Lung (tissue), 12 donors: ENCODE results near the gene GPS2. TPM values are rescaled to one million over a fixed set of nuclear protein-coding genes. Genes with fewer than 3 reads are reported as not detected.

Experiments used
- ATAC-seq: fragments of 200-7000 bp; cut with Tn5 transposase; one replicate; pipeline ENCODE4 v1.9.1; 2020; ENCODE audit warnings: moderate number of reproducible peaks; ENCODE audit not compliant: insufficient read depth, low FRiP score
- DNase-seq, 3 donors: peaks; one replicate each; pipeline ENCODE4 v3.0.0-alpha.2; 2013 to 2017
- H3K27ac ChIP-seq, 2 donors: one replicate each; pipeline ENCODE4 v1.5.1; 2013; ENCODE audit warnings: mild to moderate bottlenecking in 2 of 2, moderate library complexity in 2 of 2, control low read depth in 1 of 2, inconsistent platforms in 1 of 2, low read depth in 1 of 2, low read length in 1 of 2
- H3K27me3 ChIP-seq, 3 donors: one replicate each; pipeline ENCODE4 v1.5.1; 2013; ENCODE audit warnings: low read length in 2 of 3; ENCODE audit not compliant: control insufficient read depth in 3 of 3, insufficient read depth in 3 of 3
- H3K36me3 ChIP-seq, 4 donors: one replicate each; pipeline ENCODE4 v1.5.1; 2013; ENCODE audit warnings: low read length in 4 of 4, mild to moderate bottlenecking in 1 of 4, moderate library complexity in 1 of 4; ENCODE audit not compliant: control insufficient read depth in 4 of 4, insufficient read depth in 4 of 4
- H3K4me1 ChIP-seq, 5 donors: one replicate each; pipeline ENCODE4 v1.5.1; 2013; ENCODE audit warnings: low read length in 5 of 5, mild to moderate bottlenecking in 2 of 5, moderate library complexity in 1 of 5; ENCODE audit not compliant: control insufficient read depth in 5 of 5, insufficient read depth in 5 of 5
- H3K4me3 ChIP-seq: one replicate; pipeline ENCODE4 v1.5.1; 2013; ENCODE audit warnings: mild to moderate bottlenecking, control low read depth, moderate library complexity
- H3K9ac ChIP-seq, 2 donors: one replicate each; pipeline ENCODE4 v1.5.1; 2013; ENCODE audit warnings: low read length in 2 of 2, control low read depth in 1 of 2; ENCODE audit not compliant: insufficient read depth in 1 of 2
- H3K9me3 ChIP-seq, 4 donors: one replicate each; pipeline ENCODE4 v1.5.1; 2013; ENCODE audit warnings: low read length in 3 of 4, mild to moderate bottlenecking in 1 of 4, moderate library complexity in 1 of 4; ENCODE audit not compliant: control insufficient read depth in 4 of 4, insufficient read depth in 3 of 4
- CTCF ChIP-seq: IDR thresholded peaks from 2 replicates; pipeline ENCODE4 v1.5.1; 2012; ENCODE audit warnings: mild to moderate bottlenecking; ENCODE audit errors: control extremely low read depth, extremely low read depth
- WGBS, 2 donors: extraction: QIAGEN DNeasy Blood & Tissue Kit; methylation state at CpG; one replicate each; pipeline ENCODE4 v1.1.7; 2013; 5-methylcytosine and 5-hydroxymethylcytosine counted together
- polyA plus RNA-seq, 2 donors: library from polyadenylated mRNA; stranded (reverse); fragments of 200-250 nt; gene quantifications; one replicate each; pipeline ENCODE4 v1.2.1, GENCODE V29; 2013
- total RNA-seq, 2 donors: library from RNA; depleted of rRNA in 1 of 2; stranded (reverse); fragments of >200 nt in 1 of 2; gene quantifications; one replicate each; pipeline ENCODE4 v1.2.1, GENCODE V29; 2014 to 2021
- donor health status: control.
- donor health status: control.
- donor health status: Bipolar disorder and iron deficiency.
- donor health status: healthy.
- donor health status: DM: yes; HTN: yes; CAD: no.

The GPS2 gene
- total and polyA plus RNA-seq, 4 donors, result 23.8 to 71.6 (median 62.8) TPM

DNA sequence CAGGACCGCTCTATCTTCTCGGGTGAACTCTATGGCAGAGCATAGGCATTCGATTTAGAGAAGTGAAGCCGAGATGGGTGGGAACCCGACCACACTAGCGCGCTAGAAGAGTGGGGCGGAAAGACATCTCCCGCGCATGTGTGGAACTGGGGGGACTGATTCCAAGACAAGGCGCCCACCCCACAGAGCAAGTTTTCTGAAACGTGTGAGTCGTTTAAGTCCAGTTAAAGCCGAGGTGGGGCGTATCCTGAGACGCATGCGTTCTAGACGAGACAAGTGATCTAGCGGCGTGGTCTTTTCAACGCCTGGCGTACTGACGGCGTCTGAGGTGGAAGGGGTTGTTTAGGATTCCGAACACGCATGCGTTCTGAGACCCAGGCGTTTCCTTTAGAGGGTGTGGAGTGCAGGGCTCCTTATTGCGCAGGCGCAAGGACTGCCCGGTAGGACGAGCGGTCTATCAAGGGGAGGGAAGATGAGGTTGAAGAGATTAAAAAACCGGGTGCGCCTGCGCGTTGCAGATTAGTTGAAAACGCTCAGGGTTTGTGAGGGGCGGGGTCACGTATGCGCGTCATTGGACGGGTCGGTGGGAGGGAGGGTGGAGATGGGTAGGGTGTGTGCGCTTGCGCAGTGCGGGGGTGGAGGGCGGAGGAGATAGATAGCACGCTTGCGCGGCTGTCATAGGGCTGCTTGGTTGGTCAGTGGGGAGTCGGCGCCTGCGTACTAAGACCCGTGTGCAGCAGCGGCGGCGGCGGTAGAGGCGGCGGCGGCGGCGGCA is 8.1 kb downstream of the GPS2 start, which contains the start of gene EIF5A:
Gene EIF5A, plus strand, starts transcription at position 718 of the 775 bp plus-strand sequence. CDS start 2,008 bp downstream, outside the sequence.
- DNase-seq (peak; percentile 100), ATAC-seq (peak; percentile 82)
- Histone ChIP-seq H3K36me3 (peaks cover 17 to 22% (median 19%) of the 10 kb centered on the region in 4 donors), H3K9me3 (peaks cover 0 to 2% (median 0%) of the 10 kb centered on the region in 4 donors), H3K27ac (peak within 1 kb of the TSS; percentile 95 to 99), H3K4me1 (peaks cover 0 to 17% (median 8%) of the 10 kb centered on the region in 5 donors), H3K9ac (peak within 1 kb of the TSS; percentile 51 to 75), H3K27me3 (no peaks in the 10 kb centered on the region), H3K4me3 (peak within 1 kb of the TSS; percentile 89)
- TF ChIP-seq CTCF, result no peak
- WGBS, 2 donors, result 0% methylated on average over 52 to 64 of the region's 64 CpGs

GRCh38 chr17:7304179-7304578 is 11.0 kb downstream of the GPS2 start:
- Histone ChIP-seq H3K36me3 (no peaks in the 10 kb centered on the region), H3K27me3 (no peaks in the 10 kb centered on the region), H3K4me3 (no peak overlapping the region), H3K9ac (no peak overlapping the region), H3K27ac (no peak overlapping the region), H3K4me1 (peaks cover 0 to 8% (median 2%) of the 10 kb centered on the region in 5 donors), H3K9me3 (no peaks in the 10 kb centered on the region)
- ATAC-seq, result no peak
- no peak for DNase-seq
- WGBS, 2 donors, result 95 to 97% methylated on average over 7 of the region's 7 CpGs
- TF ChIP-seq CTCF, result no peak

GRCh38 chr17:7296189-7296861 is 18.8 kb downstream of the GPS2 start:
- Histone ChIP-seq H3K9ac (no peak overlapping the region), H3K9me3 (no peaks in the 10 kb centered on the region), H3K27ac (peak overlapping the region in 1 of 2 donors; percentile 71), H3K4me1 (peaks cover 2 to 14% (median 11%) of the 10 kb centered on the region in 5 donors), H3K27me3 (peaks cover 0 to 36% (median 22%) of the 10 kb centered on the region in 3 donors), H3K36me3 (no peaks in the 10 kb centered on the region), H3K4me3 (no peak overlapping the region)
- DNase-seq (peak; percentile 74 to 86 (median 83)), ATAC-seq (peak; percentile 86)
- peak; percentile 96 for TF ChIP-seq CTCF
- WGBS, 2 donors, result 4 to 5% methylated on average over 50 to 51 of the region's 51 CpGs
